ENCODE measurements around the gene ALDH3A1. TPM values are rescaled to one million over a fixed set of nuclear protein-coding genes. Genes with fewer than 3 reads are reported as not detected.

Gene ALDH3A1
- total and polyA plus RNA-seq, 10 donors: 0.36 to 16.1 (median 0.77) TPM; not detected in 1

DNA sequence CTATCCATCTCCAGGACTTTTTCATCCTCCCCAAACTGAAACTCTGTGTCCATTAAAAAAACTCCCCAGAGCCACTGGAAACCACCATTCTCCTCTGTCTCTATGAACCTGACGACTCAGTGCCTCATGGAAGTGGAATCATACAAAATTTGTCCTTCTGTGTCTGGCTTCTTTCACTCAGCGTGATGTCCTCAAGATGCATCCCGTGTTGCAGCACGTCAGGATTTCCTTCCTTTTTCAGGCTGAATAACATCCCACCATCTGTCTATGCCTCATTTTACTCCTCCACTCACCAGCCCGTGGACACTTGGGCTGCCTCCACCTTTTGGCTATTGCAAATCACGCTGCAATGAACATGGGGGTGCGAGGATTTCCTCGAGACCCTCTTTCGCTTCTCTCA is 12.6 kb upstream of the ALDH3A1 start:
- intact Hi-C loops (cut with DNase I; ENCODE audit: low total_unique reads): loop anchor here (10.0 kb wide), 1 partner anchor 116 kb away; the partner anchor contains the start of gene ALDH3A2
- no peaks in the 10 kb centered on the region for H3K9me3 ChIP-seq
- no peak overlapping the region for H3K4me3 ChIP-seq
- peaks cover 0 to 17% (median 6%) of the 10 kb centered on the region in 6 donors for H3K4me1 ChIP-seq
- DNase-seq: no peak
- H3K36me3 ChIP-seq: no peaks in the 10 kb centered on the region
- WGBS, 5 donors: 43 to 72% (median 56%) methylated on average over 9 of the region's 9 CpGs
- TF ChIP-seq POLR2AphosphoS5 (IDR thresholded peaks at IDR 0.05): no peak
- TF ChIP-seq, protein P1, sequence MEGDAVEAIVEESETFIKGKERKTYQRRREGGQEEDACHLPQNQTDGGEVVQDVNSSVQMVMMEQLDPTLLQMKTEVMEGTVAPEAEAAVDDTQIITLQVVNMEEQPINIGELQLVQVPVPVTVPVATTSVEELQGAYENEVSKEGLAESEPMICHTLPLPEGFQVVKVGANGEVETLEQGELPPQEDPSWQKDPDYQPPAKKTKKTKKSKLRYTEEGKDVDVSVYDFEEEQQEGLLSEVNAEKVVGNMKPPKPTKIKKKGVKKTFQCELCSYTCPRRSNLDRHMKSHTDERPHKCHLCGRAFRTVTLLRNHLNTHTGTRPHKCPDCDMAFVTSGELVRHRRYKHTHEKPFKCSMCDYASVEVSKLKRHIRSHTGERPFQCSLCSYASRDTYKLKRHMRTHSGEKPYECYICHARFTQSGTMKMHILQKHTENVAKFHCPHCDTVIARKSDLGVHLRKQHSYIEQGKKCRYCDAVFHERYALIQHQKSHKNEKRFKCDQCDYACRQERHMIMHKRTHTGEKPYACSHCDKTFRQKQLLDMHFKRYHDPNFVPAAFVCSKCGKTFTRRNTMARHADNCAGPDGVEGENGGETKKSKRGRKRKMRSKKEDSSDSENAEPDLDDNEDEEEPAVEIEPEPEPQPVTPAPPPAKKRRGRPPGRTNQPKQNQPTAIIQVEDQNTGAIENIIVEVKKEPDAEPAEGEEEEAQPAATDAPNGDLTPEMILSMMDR (IDR thresholded peaks at IDR 0.05 in 8 of 11, conservative IDR thresholded peaks at IDR 0.05 in 3 of 11): no peak
- no peak for TF ChIP-seq POLR2A (IDR thresholded peaks at IDR 0.05)
- H3K27me3 ChIP-seq (replicated peaks in 1 of 7): peaks cover 0 to 5% (median 0%) of the 10 kb centered on the region in 7 donors
- no peak overlapping the region for H3K27ac ChIP-seq

DNA sequence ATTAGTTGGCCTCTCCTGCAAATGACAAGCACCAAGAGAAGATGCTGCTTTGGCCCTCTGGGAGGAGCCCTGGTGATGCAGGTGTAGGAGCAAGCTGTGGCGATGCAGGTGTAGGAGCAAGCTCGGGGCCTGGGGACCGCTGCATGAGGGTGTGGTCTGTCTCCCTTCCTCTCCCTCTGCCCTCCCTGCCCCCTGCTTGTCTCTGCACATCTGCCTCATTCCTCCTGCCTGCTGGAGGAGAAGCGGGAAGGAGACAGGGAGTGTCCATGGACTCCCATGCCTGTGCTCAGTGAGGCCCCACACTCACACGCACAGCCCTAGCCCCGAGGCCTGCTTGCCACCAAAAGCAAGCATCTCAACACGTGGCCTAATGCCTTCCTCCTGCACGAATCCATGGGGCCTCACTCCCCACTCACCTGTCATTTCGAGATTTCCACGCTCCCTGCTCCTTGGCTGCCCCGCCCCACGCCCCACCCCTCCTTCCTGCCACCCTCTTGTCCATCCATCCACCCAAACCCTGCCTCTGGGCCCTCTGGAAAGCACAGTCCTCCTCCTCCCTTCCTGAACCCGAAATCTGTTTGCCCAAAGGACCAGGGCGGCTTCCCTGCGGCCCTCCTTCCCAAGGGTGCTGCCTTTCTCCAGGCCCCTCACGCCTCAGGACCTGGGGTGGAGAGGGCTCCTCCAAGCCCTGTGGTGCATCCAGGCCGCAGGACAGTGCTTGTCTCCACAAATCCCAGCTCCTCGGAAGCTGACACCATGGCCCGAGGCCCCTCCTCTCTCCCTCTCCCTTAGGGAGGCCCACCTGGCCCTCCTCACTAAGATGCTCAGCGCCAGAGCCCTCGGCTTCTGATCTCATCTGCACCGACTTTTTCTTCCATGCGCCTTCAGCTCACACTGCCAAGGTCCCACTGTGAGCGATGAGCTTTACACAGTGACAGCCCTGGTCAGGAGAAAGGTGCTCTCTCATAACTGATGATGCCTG is 11.8 kb upstream of the ALDH3A1 start:
- no peaks in the 10 kb centered on the region for H3K9me3 ChIP-seq
- H3K27ac ChIP-seq: no peak overlapping the region
- DNase-seq: no peak
- WGBS, 5 donors: 84 to 91% (median 86%) methylated on average over 24 of the region's 24 CpGs
- peaks cover 0 to 26% (median 11%) of the 10 kb centered on the region in 6 donors for H3K4me1 ChIP-seq
- H3K27me3 ChIP-seq (replicated peaks in 1 of 7): peaks cover 0 to 5% (median 0%) of the 10 kb centered on the region in 7 donors
- no peak overlapping the region for H3K4me3 ChIP-seq
- intact Hi-C loops (cut with DNase I; ENCODE audit: low total_unique reads): loop anchor here (10.0 kb wide), 1 partner anchor 115 kb away; the partner anchor contains the start of gene ALDH3A2
- no peak for TF ChIP-seq POLR2AphosphoS5 (IDR thresholded peaks at IDR 0.05)
- TF ChIP-seq POLR2A (IDR thresholded peaks at IDR 0.05): no peak
- TF ChIP-seq, protein P1 (IDR thresholded peaks at IDR 0.05 in 8 of 11, conservative IDR thresholded peaks at IDR 0.05 in 3 of 11): no peak
- H3K36me3 ChIP-seq: no peaks in the 10 kb centered on the region

DNA sequence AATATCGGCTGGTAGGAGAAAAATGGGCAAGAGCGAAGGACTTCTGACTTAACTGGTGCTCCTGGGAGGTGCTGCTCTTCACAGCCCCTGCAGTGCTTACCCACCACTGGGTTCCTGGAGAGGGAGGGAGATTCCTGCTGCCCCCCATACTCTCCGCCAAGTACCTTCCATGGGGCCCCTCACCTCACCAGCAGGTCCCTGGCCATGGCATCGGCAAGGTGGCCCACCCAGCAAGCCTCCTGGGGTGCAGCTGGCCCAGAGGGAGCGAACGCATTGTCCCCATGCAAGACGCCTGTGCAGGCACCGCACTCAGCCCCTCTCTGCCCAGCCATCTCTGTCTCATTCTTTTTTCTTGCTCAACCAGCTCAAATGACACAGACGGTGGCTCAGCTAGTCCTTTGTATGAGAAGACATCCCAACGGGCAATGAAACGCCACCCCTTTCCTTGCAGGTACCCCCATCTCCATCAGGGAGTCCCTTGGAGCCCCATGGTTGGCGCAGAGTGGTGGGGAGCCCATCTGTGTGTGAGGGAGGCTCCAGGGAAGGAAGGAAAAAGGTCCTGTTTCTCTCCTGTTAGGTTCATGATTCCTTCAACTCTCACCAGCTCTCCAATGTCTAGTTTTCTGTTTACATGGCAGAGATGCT is 9.6 kb upstream of the ALDH3A1 start:
- intact Hi-C loops (cut with DNase I; ENCODE audit: low total_unique reads): no loop called here
- Histone ChIP-seq H3K4me1 (peaks cover 0 to 46% (median 28%) of the 10 kb centered on the region in 6 donors), H3K4me3 (no peak overlapping the region), H3K27ac (no peak overlapping the region), H3K27me3 (replicated peaks in 1 of 7) (peaks cover 0 to 5% (median 0%) of the 10 kb centered on the region in 7 donors), H3K36me3 (no peaks in the 10 kb centered on the region), H3K9me3 (no peaks in the 10 kb centered on the region)
- 82 to 96% (median 91%) methylated on average over 12 of the region's 12 CpGs for WGBS, 5 donors
- TF ChIP-seq POLR2A (IDR thresholded peaks at IDR 0.05) (no peak), POLR2AphosphoS5 (IDR thresholded peaks at IDR 0.05) (no peak)
- TF ChIP-seq, protein P1 (IDR thresholded peaks at IDR 0.05 in 8 of 11, conservative IDR thresholded peaks at IDR 0.05 in 3 of 11): no peak
- peak; percentile 41 for DNase-seq

Data from spleen (tissue), 11 donors.